SK-N-SH treated with all-trans-retinoic acid at 6 μM for 48 hours (cell line): ENCODE data around the gene PCDH9.
"Not testable (repeated sequence)": the region's sequence is repeated elsewhere in the genome, so short reads cannot be mapped to it uniquely, and the experiment has no call there.

Source experiments
- ATAC-seq: fragments of 200-7000 bp; cut with Tn5 transposase; 3 replicates; pipeline ENCODE4 v1.9.1; 2020; ENCODE audit warnings: mild to moderate bottlenecking, moderate library complexity
- ARNTL ChIP-seq: fragments of 450-650 bp; formaldehyde crosslinking; IDR thresholded peaks from 2 replicates; pipeline ENCODE4 v1.5.0; 2020; ENCODE audit warnings: low read depth, mild to moderate bottlenecking, moderate library complexity, borderline replicate concordance
- BACH2 ChIP-seq: fragments of 250-450 bp; sonication (Bioruptor Pico); IDR thresholded peaks from 2 replicates; pipeline ENCODE4 v1.9.0; 2021; ENCODE audit warnings: mild to moderate bottlenecking, borderline replicate concordance
- CREB5 ChIP-seq: fragments of 250-450 bp; sonication (Bioruptor Pico); IDR thresholded peaks from 2 replicates; pipeline ENCODE4 v1.5.1; 2020; ENCODE audit warnings: low read depth, mild to moderate bottlenecking, moderate library complexity
- CSDC2 ChIP-seq: fragments of 250-450 bp; sonication (Bioruptor Pico); IDR thresholded peaks from 2 replicates; pipeline ENCODE4 v1.5.0; 2020; ENCODE audit warnings: mild to moderate bottlenecking, moderate library complexity
- GLIS3 ChIP-seq: fragments of 250-450 bp; sonication (Bioruptor Pico); IDR thresholded peaks from 2 replicates; pipeline ENCODE4 v1.5.0; 2020; ENCODE audit warnings: mild to moderate bottlenecking, moderate library complexity
- ISL1 ChIP-seq: fragments of 250-450 bp; sonication (Bioruptor Pico); IDR thresholded peaks from 2 replicates; pipeline ENCODE4 v2.1.2; 2022; ENCODE audit warnings: mild to moderate bottlenecking, moderate library complexity
- OSR1 ChIP-seq: fragments of 250-450 bp; sonication (Bioruptor Pico); IDR thresholded peaks from 2 replicates; pipeline ENCODE4 v1.8.0; 2022; ENCODE audit warnings: moderate library complexity, mild to moderate bottlenecking, inconsistent platforms
- PATZ1 ChIP-seq: fragments of 250-450 bp; sonication (Bioruptor Pico); IDR thresholded peaks from 2 replicates; pipeline ENCODE4 v1.8.0; 2020; ENCODE audit warnings: mild to moderate bottlenecking, moderate library complexity, borderline replicate concordance
- POU6F1 ChIP-seq: fragments of 250-450 bp; sonication (Bioruptor Pico); IDR thresholded peaks from 2 replicates; pipeline ENCODE4 v1.8.0; 2021; ENCODE audit warnings: low read depth, mild to moderate bottlenecking, moderate library complexity, borderline replicate concordance
- PPARA ChIP-seq: fragments of 250-450 bp; sonication (Bioruptor Pico); IDR thresholded peaks from 2 replicates; pipeline ENCODE4 v1.5.0; 2020; ENCODE audit warnings: mild to moderate bottlenecking, borderline replicate concordance
- RARB ChIP-seq: fragments of 250-450 bp; sonication (Bioruptor Pico); IDR thresholded peaks from 2 replicates; pipeline ENCODE4 v1.8.0; 2021; ENCODE audit warnings: mild to moderate bottlenecking, moderate library complexity
- SNAI2 ChIP-seq: fragments of 250-450 bp; sonication (Bioruptor Pico); IDR thresholded peaks from 2 replicates; pipeline ENCODE4 v1.5.0; 2020; ENCODE audit warnings: mild to moderate bottlenecking, moderate library complexity
- TSHZ2 ChIP-seq: fragments of 250-450 bp; sonication (Bioruptor Pico); IDR thresholded peaks from 2 replicates; pipeline ENCODE4 v1.5.0; 2020; ENCODE audit warnings: mild to moderate bottlenecking, moderate library complexity
- ZC3H10 ChIP-seq: fragments of 250-450 bp; sonication (Bioruptor Pico); IDR thresholded peaks from 2 replicates; pipeline ENCODE4 v1.5.1; 2021; ENCODE audit warnings: mild to moderate bottlenecking, moderate library complexity
- ZFP3 ChIP-seq: fragments of 250-450 bp; sonication (Bioruptor Pico); IDR thresholded peaks from 2 replicates; pipeline ENCODE4 v1.5.0; 2020; ENCODE audit warnings: mild to moderate bottlenecking, moderate library complexity
- ZFP30 ChIP-seq: fragments of 450-650 bp; formaldehyde crosslinking; IDR thresholded peaks from 2 replicates; pipeline ENCODE4 v1.5.0; 2022; ENCODE audit warnings: mild to moderate bottlenecking, moderate library complexity
- ZNF565 ChIP-seq: fragments of 450-650 bp; formaldehyde crosslinking; conservative IDR thresholded peaks from 2 replicates; pipeline ENCODE4 v1.5.0; 2020; ENCODE audit warnings: low read depth, mild to moderate bottlenecking, moderate library complexity
- ZNF70 ChIP-seq: fragments of 450-650 bp; formaldehyde crosslinking; IDR thresholded peaks from 2 replicates; pipeline ENCODE4 v1.5.0; 2020; ENCODE audit warnings: mild to moderate bottlenecking, moderate library complexity
- ZNF8 ChIP-seq: fragments of 450-650 bp; formaldehyde crosslinking; IDR thresholded peaks from 2 replicates; pipeline ENCODE4 v1.5.0; 2020; ENCODE audit warnings: mild to moderate bottlenecking, moderate library complexity

The PCDH9 gene

GRCh38 chr13:66262330-66262729, 967.8 kb downstream of the PCDH9 start:
- ATAC-seq, result no peak
- TF ChIP-seq RARB (no peak), ISL1 (CRISPR knock-in tag) (no peak), ARNTL (no peak), OSR1 (no peak), ZNF8 (CRISPR knock-in tag) (no peak), GLIS3 (CRISPR knock-in tag) (no peak), PATZ1 (CRISPR knock-in tag) (no peak), BACH2 (CRISPR knock-in tag) (no peak), CREB5 (CRISPR knock-in tag) (no peak), PPARA (CRISPR knock-in tag) (no peak), ZC3H10 (CRISPR knock-in tag) (no peak), ZFP3 (CRISPR knock-in tag) (no peak), ZNF70 (no peak), ZNF565 (CRISPR knock-in tag) (no peak), POU6F1 (CRISPR knock-in tag) (no peak), TSHZ2 (CRISPR knock-in tag) (no peak), ZFP30 (CRISPR knock-in tag) (no peak), SNAI2 (CRISPR knock-in tag) (no peak), CSDC2 (CRISPR knock-in tag) (no peak)

- not testable (repeated sequence) for ATAC-seq
These were observed 970.7 kb downstream of the PCDH9 start for GRCh38 chr13:66259426-66259825.
